NCI-H1930 (cell line): Measurements from ENCODE around the gene SMC4.
"Not testable (repeated sequence)": the region's sequence is repeated elsewhere in the genome, so short reads cannot be mapped to it uniquely, and the experiment has no call there.

Experiments
- DNase-seq, 2 experiments: peaks; one replicate each; lab custom pipeline; 2025; lab: John Stamatoyannopoulos, UW

Gene SMC4

GRCh38 chr3:160446522-160447056 is 47.1 kb downstream of the SMC4 start:
- DNase-seq, result no peak

GRCh38 chr3:160447544-160447943 is 48.1 kb downstream of the SMC4 start:
- DNase-seq, result no peak

- DNase-seq, result no peak
These were observed 49.6 kb downstream of the SMC4 start for GRCh38 chr3:160448845-160449635.

- no peak for DNase-seq
These were observed 50.5 kb downstream of the SMC4 start, which contains the start of gene TRIM59 for GRCh38 chr3:160449636-160450598. Gene TRIM59 (minus strand): TSS chr3:160449786. CDS start chr3:160439183, 10,603 bp downstream.

- no peak for DNase-seq
These were observed 51.4 kb downstream of the SMC4 start for GRCh38 chr3:160450846-160451245.

GRCh38 chr3:160451602-160452001 is 52.2 kb downstream of the SMC4 start:
- DNase-seq, result no peak

- not testable (repeated sequence) for DNase-seq
These were observed 52.8 kb downstream of the SMC4 start for GRCh38 chr3:160452251-160452650.

GRCh38 chr3:160454995-160455394 is 55.5 kb downstream of the SMC4 start:
- no peak for DNase-seq

- DNase-seq, result no peak
These were observed 56.4 kb downstream of the SMC4 start for GRCh38 chr3:160455846-160456245.

GRCh38 chr3:160458151-160458550 is 58.7 kb downstream of the SMC4 start:
- no peak for DNase-seq

- no peak for DNase-seq
These were observed 60.1 kb downstream of the SMC4 start for GRCh38 chr3:160459450-160459970.

- DNase-seq, result no peak
These were observed 60.6 kb downstream of the SMC4 start for GRCh38 chr3:160460033-160460432.

GRCh38 chr3:160464321-160464720 is 64.9 kb downstream of the SMC4 start:
- no peak for DNase-seq

- no peak for DNase-seq
These were observed 65.5 kb downstream of the SMC4 start for GRCh38 chr3:160464971-160465370.

GRCh38 chr3:160470181-160470580 is 70.7 kb downstream of the SMC4 start:
- DNase-seq, result no peak

GRCh38 chr3:160471892-160472291 is 72.4 kb downstream of the SMC4 start:
- no peak for DNase-seq

GRCh38 chr3:160472344-160472743 is 72.9 kb downstream of the SMC4 start:
- DNase-seq, result no peak

GRCh38 chr3:160473221-160473620 is 73.8 kb downstream of the SMC4 start:
- no peak for DNase-seq

GRCh38 chr3:160473978-160474377 is 74.5 kb downstream of the SMC4 start:
- no peak for DNase-seq

- DNase-seq, result no peak
These were observed 75.0 kb downstream of the SMC4 start for GRCh38 chr3:160474416-160474838.

- DNase-seq, result no peak
These were observed 75.7 kb downstream of the SMC4 start for GRCh38 chr3:160475153-160475552.

GRCh38 chr3:160475884-160476283 is 76.4 kb downstream of the SMC4 start:
- no peak for DNase-seq
